Measurements from ENCODE around the gene NOTCH4.

GRCh38 chr6:32190911-32191677 is 32.8 kb downstream of the NOTCH4 start:
- TF ChIP-seq ZNF280D (tag by site-specific recombination; IDR thresholded peaks at IDR 0.05) (no peak), ZSCAN5A (tag by site-specific recombination; IDR thresholded peaks at IDR 0.05) (no peak), MYNN (tag by site-specific recombination; IDR thresholded peaks at IDR 0.05; ENCODE audit: borderline replicate concordance) (no peak), PBX3 (CRISPR knock-in tag; IDR thresholded peaks at IDR 0.05) (no peak)

Data from HEK293 (cell line).